Right lobe of liver (tissue), 6 donors: ENCODE measurements around the gene TGFB1. TPM values are rescaled to one million over a fixed set of nuclear protein-coding genes. Genes with fewer than 3 reads are reported as not detected.

Source experiments
- ATAC-seq, 4 donors: fragments of 200-7000 bp; cut with Tn5 transposase; one replicate each; pipeline ENCODE4 v1.9.1; 2020; ENCODE audit warnings: mild to moderate bottlenecking in 4 of 4, moderate library complexity in 4 of 4
- DNase-seq, 3 donors: peaks; one replicate each; pipeline ENCODE4 v3.0.0-alpha.2; 2020
- H3K27ac ChIP-seq, 3 donors: fragments of 200-600 bp; one replicate each; pipeline ENCODE4 v1.8.0; 2022
- H3K27me3 ChIP-seq, 2 donors: fragments of 200-600 bp; one replicate each; pipeline ENCODE4 v1.8.0; 2022
- H3K36me3 ChIP-seq, 4 donors: fragments of 200-600 bp; sonication (generic) in 1 of 4; one replicate each; pipeline versions ENCODE4 v1.5.1 to v1.8.0; 2017 to 2022; ENCODE audit warnings: control low read depth in 1 of 4
- H3K4me1 ChIP-seq, 4 donors: fragments of 200-600 bp; sonication (generic) in 1 of 4; one replicate each; pipeline versions ENCODE4 v1.5.1 to v1.8.0; 2017 to 2022; ENCODE audit warnings: control low read depth in 1 of 4
- H3K4me3 ChIP-seq, 3 donors: fragments of 200-600 bp; one replicate each; pipeline ENCODE4 v1.8.0; 2022
- H3K9me3 ChIP-seq, 4 donors: fragments of 200-600 bp; sonication (generic) in 1 of 4; one replicate each; pipeline versions ENCODE4 v1.5.1 to v1.8.0; 2017 to 2022; ENCODE audit warnings: control low read depth in 1 of 4
- POLR2A ChIP-seq: fragments of 450-650 bp; IDR thresholded peaks from one replicate; pipeline ENCODE4 v1.6.1; 2017; ENCODE audit warnings: antibody characterized with exemption, mild to moderate bottlenecking
- WGBS: methylation state at CpG from one replicate; pipeline ENCODE4 v1.1.6; 2018; ENCODE audit warnings: low coverage, low lambda C conversion rate; ENCODE audit not compliant: insufficient coverage; ENCODE audit errors: missing lambda C conversion rate; 5-methylcytosine and 5-hydroxymethylcytosine counted together
- intact Hi-C, 2 donors: fragments of 100-400 bp; cut with DNase I; formaldehyde crosslinking; loops; one replicate each; pipeline versions ENCODE4 v1.11.2 to v1.14.1; 2022
- total RNA-seq, 6 experiments: library from RNA; depleted of rRNA in 2 of 6; stranded (reverse); fragments of >200 nt in 2 of 6; fragmentation: NEBNext Ultra II Directional in 3 of 6; extraction: Animal tissue kit (Norgen Biotek cat#: 25700) in 3 of 6; gene quantifications; one replicate each; pipeline versions ENCODE4 v1.1.0 to v1.2.4, GENCODE V29; 2016 to 2023
- TF ChIP-seq, protein P1 (sequence below), 4 donors: fragments of 200-600 bp in 3 of 4; fragments of 450-650 bp in 1 of 4; IDR thresholded peaks; one replicate each; pipeline versions ENCODE4 v1.5.1 to v1.8.0; 2016 to 2022; ENCODE audit warnings: antibody characterized with exemption in 4 of 4, mild to moderate bottlenecking in 2 of 4
- donor health status: DM: no; HTN: yes; CAD: no.
- donor health status: DM: no; HTN: no; CAD: no.
- donor health status: DM: no; HTN: no; CAD: no.
- donor health status: DM: no; HTN: yes; CAD: no.
- donor health status: DM: no; HTN: yes; CAD: no.

Gene TGFB1
- total RNA-seq, 6 experiments from 2014 or later: 4.9 to 19.1 (median 8.5) TPM

DNA sequence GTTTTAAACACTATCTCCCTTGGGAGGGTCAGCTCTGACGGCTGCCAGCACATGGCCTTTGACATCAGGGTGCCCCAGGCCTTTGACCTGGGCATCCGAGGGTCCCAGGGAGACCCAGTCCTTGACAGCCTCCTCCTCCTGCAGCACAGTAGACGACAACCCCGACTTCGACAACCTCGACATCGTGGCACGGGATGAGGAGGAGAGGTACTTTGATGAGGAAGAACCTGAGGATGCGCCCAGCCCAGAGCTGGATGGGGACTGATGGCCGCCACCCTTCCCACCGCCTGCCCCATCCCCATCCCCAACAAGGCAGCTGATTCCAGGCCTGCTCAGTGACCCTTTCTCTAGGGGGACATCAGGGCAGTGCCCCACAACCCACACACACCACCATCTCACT, 31.3 kb downstream of the TGFB1 start:
- ATAC-seq (no peak), DNase-seq (peak in 2 of 3 donors; percentile 27 to 44)
- H3K9me3 ChIP-seq: no peaks in the 10 kb centered on the region
- no peak overlapping the region for H3K4me3 ChIP-seq
- TF ChIP-seq, protein P1, sequence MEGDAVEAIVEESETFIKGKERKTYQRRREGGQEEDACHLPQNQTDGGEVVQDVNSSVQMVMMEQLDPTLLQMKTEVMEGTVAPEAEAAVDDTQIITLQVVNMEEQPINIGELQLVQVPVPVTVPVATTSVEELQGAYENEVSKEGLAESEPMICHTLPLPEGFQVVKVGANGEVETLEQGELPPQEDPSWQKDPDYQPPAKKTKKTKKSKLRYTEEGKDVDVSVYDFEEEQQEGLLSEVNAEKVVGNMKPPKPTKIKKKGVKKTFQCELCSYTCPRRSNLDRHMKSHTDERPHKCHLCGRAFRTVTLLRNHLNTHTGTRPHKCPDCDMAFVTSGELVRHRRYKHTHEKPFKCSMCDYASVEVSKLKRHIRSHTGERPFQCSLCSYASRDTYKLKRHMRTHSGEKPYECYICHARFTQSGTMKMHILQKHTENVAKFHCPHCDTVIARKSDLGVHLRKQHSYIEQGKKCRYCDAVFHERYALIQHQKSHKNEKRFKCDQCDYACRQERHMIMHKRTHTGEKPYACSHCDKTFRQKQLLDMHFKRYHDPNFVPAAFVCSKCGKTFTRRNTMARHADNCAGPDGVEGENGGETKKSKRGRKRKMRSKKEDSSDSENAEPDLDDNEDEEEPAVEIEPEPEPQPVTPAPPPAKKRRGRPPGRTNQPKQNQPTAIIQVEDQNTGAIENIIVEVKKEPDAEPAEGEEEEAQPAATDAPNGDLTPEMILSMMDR (IDR thresholded peaks at IDR 0.05): no peak
- no peak for TF ChIP-seq POLR2A
- H3K4me1 ChIP-seq: peaks cover 0 to 22% (median 5%) of the 10 kb centered on the region in 4 donors
- H3K27me3 ChIP-seq: no peaks in the 10 kb centered on the region
- peak overlapping the region in 1 of 3 donors; percentile 57 for H3K27ac ChIP-seq
- intact Hi-C loops: no loop called here
- 88% methylated on average over 8 of the region's 11 CpGs for WGBS
- H3K36me3 ChIP-seq: peaks cover 0 to 15% (median 4%) of the 10 kb centered on the region in 4 donors

DNA sequence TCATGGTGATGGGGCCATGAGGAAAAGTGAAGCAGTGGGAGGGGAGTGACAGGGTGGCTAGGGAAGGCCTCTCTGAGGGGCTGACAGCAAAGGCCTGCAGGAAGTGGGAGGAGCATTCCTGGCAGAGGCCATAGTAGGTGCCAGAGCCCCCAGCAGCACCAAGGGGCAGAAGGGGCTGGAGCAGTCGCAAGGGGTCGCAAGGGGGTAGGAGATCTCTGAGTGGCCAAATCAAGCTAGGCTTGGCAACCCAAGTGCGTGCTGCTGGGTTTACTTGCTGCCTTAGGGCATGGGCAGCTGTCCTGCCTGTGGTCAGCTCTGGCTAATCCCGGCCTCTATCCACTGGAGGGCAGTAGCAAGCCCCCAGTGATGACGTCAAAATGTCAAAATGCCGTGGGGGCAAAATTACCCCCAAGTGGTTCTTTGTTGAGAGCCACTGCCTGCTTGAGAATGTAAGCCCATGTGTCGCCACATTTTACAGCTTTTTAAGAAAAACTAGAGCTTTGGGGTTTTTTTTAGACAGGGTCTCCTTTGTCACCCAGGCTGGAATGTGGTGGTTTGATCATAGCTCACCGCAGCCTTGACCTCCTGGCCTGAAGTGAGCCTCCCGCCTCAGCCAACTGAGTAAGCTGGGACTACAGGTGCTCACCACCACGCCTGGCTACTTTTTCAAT, 32.0 kb downstream of the TGFB1 start:
- Histone ChIP-seq H3K27me3 (no peaks in the 10 kb centered on the region), H3K4me1 (peaks cover 0 to 16% (median 5%) of the 10 kb centered on the region in 4 donors), H3K9me3 (no peaks in the 10 kb centered on the region), H3K36me3 (peaks cover 5 to 22% (median 11%) of the 10 kb centered on the region in 4 donors), H3K27ac (peak overlapping the region in 1 of 3 donors; percentile 11), H3K4me3 (no peak overlapping the region)
- peak in 2 of 3 donors; percentile 40 to 53 for DNase-seq
- 59% methylated on average over 3 of the region's 10 CpGs for WGBS
- TF ChIP-seq, protein P1 (IDR thresholded peaks at IDR 0.05): peak; percentile 49 to 60 (median 56)
- no peak for TF ChIP-seq POLR2A
- ATAC-seq: peak; percentile 30 to 54 (median 50)
- intact Hi-C loops: no loop called here

DNA sequence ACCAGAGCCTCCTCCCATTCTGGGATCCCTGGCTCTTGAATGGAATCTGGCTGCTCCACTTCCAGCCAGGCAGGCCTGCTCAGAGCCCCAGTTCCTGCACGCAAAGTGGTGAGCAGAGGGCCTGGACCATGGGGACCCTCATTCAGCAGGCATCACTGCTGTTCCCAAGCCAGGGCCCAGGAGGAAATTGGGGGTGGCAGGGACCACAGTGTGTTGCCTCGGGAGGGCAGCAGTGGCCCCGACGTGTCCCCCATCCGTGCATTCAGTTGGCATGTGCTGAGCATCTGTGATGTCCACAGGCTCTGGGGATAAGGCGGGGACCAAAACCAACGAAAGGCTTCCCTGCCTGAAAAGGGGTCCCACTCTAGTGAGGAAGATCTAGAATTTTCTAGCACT, 32.5 kb downstream of the TGFB1 start:
- intact Hi-C loops: no loop called here
- no peak overlapping the region for H3K27ac ChIP-seq
- peaks cover 10 to 28% (median 16%) of the 10 kb centered on the region in 4 donors for H3K36me3 ChIP-seq
- peak in 1 of 3 donors; percentile 44 for DNase-seq
- ATAC-seq: no peak
- H3K4me3 ChIP-seq: no peak overlapping the region
- H3K4me1 ChIP-seq: peaks cover 0 to 14% (median 5%) of the 10 kb centered on the region in 4 donors
- 81% methylated on average over 2 of the region's 7 CpGs for WGBS
- no peak for TF ChIP-seq POLR2A
- TF ChIP-seq, protein P1 (IDR thresholded peaks at IDR 0.05): no peak
- H3K9me3 ChIP-seq: no peaks in the 10 kb centered on the region
- no peaks in the 10 kb centered on the region for H3K27me3 ChIP-seq

DNA sequence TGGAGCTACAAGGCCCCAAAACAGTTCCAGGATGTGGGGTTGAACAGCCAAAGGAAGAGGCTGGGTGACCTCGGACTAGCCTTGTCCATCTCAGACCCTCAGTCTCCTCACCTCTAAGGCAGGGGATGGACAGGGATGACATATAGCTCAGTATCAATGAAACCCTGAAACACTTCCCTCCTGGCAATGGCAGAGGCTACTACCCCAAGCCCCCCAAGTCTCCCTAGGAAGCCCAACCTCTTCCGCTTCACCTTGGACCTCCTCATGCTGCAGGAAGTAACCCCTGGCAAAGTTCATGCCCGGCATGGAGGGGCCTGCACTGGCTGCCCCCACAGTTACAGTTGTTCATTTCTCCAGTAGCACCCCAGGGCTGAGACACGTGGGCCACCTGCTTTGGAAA, 33.2 kb downstream of the TGFB1 start:
- H3K27ac ChIP-seq: no peak overlapping the region

More for the DNA sequence above, 33.2 kb downstream of the TGFB1 start:
- H3K4me3 ChIP-seq: no peak overlapping the region
- H3K27me3 ChIP-seq: no peaks in the 10 kb centered on the region
- H3K36me3 ChIP-seq: peaks cover 11 to 29% (median 17%) of the 10 kb centered on the region in 4 donors
- no peak for ATAC-seq
- intact Hi-C loops: no loop called here
- H3K9me3 ChIP-seq: no peaks in the 10 kb centered on the region
- no peak for DNase-seq
- WGBS: no CpG with 5 or more reads among the region's 4 CpGs
- H3K4me1 ChIP-seq: peaks cover 0 to 8% (median 3%) of the 10 kb centered on the region in 4 donors
- TF ChIP-seq POLR2A: no peak
- TF ChIP-seq, protein P1 (IDR thresholded peaks at IDR 0.05): no peak
